CMK (cell line): ENCODE results near the gene PPP1CC.
"Not testable (repeated sequence)": the region's sequence is repeated elsewhere in the genome, so short reads cannot be mapped to it uniquely, and the experiment has no call there.

Experiments
- DNase-seq: peaks from one replicate; pipeline ENCODE4 v3.0.0-alpha.2; 2010; ENCODE audit warnings: low read depth

PPP1CC gene

DNA sequence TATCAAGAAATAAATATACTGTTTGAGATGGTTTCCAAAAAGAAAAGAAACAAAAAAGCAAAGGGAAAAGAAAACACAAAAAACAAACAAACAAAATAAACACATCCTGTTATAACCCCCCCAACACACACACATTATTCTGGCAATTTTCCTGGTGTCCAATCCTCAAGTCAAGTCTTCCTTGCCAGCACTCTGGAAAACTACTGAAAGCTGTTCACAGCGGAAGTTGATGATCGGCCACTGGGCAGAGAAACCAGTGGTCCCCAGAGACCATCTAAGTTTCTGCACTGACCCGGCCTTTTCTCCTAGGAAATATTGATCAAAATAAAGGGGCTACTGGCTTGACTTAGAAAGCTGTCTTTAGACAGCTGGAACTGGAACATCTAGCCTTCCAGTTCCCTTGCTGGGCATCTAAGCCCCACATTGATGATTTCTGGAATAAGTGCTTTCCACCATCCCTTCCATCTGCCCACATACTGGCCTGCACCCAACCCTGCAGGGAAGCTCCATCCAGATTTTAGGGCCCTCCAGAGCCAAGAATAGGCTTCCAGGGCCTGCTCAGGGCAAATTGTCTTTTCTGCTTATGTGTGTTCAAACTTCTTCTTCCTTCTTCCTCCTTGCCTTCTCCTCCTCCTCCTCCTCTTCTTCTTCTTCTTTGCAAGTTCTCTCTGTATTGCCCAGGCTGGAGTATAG lies 11.6 kb upstream of the PPP1CC start:
- DNase-seq: no peak

DNA sequence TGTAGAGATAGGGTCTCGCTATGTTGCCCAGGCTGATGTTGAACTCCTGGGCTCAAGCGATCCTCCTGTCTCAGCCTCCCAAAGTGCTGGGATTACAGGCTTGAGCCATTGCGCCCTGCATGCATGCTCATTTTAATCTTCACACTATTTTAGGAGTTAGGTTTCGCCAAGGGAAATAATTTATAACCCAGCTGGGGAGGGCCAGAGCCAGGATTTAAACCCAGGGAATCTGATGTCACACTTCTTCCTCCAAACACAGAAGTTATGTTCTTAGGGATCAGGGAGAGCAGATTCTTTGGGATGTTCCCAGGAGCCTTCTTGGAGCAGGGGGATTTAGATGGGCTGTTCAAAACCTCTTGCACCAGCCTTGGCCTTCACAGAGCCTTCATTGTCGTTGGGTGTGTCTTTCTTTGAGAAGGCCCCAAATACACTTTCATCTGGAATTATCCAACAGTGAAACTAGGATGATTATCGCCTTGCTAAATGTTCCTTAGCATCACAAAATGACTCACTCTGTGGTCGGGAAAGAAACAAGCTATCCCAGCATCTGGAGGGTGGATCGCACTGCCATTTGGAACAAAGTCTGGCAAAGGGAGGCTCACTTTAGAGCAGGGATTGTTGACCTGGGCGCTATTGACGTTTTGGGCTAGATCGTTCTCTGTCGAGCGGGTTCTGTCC lies 8.2 kb upstream of the PPP1CC start:
- no peak for DNase-seq

DNA sequence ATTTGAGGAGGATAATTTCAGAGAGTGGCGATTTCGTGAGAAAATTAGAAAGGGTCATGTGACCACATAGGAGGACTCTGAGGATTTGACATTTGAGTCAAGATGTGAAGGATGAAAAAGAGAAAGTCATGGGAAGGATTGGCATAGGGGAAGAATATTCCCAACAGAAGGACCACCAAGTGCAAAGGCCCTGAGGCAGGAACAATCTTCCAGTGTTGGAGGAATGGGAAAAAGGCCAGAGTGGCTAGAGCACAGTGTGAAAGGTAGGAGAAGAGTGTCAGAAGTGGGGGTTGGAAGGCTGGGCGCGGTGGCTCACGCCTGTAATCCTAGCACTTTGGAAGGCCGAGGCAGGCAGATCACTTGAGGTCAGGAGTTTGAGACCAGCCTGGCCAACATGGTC lies 3.9 kb upstream of the PPP1CC start:
- no peak for DNase-seq

DNA sequence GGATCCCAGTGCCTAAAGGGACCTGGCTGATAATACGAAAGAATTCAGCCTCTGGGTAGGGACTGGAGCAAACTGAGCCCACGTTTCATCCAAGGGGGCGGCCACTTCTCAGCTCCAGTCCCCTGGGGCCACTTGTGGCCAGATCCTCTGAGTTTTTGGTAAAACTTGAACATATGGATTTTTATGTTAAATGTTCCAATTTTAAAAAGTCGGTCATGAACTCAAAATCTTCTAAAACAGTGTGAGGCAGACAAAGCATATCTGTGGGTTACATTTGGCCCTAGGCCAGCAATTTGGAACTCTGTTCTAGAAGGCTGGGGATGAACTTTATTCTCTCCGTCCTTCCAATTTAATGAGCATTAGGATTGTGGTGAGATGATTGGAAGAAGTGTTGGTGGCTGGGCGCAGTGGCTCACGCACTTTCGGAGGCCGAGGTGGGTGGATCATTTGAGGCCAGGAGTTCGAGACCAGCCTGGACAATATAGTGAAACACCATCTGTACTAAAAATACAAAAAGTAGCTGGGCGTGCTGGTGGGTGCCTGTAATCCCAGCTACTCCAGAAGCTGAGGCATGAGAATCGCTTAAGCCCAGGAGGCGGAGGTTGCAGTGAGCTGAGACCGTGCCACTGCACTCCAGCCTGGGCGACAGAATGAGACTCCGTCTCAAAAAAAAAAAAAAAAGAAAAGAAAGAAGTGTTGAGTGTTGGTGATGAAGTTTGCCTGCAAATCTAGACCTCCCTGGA lies 3.0 kb upstream of the PPP1CC start:
- DNase-seq: no peak

DNA sequence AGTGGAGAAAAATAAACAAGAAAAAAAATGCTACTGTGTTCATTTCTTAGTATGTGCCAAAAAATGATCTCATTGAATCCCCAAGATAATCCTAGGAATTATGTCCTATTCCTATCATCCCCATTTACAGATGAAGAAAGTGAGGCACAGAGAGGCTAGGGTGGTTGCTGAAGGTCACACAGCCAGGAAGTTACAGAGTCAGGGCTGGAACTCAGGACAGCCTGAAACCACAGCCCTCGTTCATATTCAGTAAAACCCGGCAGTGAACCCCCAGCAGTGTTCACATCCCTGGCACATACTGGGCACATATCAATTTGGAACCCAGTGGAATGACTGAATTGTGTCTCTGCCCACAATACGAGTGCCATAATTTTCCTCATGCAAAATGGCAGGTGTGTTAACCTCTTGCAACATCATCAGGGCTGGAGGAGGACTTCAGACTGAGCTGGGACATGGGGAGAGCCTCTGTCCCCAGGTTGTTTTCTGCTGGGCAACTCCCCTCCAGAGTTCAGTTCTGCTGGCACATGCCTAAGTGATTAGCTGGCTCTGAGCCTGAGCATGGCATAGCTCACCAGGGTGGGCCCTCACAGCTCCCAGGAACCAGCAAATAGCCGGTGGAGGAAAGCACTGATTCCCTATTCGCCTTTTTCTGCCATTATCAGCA lies 2.0 kb upstream of the PPP1CC start:
- DNase-seq: no peak

DNA sequence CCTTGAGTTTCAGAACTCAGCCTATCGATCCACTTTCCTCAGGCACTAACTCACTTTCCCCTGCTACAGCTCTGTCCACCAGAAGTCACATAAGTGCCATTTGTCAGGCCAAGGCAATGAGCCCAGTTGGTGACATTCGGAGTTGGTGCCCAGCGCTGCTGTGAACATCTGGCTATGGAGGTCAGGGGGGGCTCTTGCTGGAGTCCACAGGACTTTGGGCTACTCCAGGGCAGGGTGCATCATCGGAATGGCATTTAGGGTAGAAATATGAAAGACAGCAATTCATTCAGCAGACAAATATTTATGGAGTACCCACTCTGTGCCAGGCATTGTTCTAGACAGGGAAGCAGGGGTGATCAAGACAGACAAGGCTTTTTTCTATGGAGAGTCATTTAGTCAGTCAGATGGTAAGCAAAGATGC lies 1.5 kb upstream of the PPP1CC start:
- DNase-seq: no peak

DNA sequence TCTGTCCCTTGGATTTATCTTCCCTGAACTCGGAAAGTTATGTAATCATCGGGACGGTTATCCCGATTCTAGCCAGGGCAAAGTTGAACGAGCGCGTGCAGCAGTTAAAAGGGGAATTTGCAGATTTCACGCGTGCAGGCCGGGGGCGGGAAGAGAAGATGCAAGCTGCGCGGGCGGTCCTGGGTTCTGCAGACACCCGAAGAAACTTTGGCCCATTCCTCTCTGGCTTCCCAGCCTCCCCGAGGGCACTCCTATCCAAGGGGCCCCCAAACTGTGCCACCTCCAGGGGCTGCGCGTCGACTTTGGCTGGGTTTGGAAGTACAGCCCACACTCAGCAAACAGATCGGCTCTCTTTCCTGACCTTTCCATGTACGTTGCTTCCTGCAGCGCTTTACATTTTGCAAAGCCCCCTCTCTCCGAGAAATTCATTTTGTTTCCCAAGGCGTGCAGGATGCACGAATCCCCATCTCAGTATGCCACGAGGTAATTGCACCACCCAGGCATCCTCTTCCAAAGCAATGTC lies 941 bp upstream of the PPP1CC start:
- no peak for DNase-seq

DNA sequence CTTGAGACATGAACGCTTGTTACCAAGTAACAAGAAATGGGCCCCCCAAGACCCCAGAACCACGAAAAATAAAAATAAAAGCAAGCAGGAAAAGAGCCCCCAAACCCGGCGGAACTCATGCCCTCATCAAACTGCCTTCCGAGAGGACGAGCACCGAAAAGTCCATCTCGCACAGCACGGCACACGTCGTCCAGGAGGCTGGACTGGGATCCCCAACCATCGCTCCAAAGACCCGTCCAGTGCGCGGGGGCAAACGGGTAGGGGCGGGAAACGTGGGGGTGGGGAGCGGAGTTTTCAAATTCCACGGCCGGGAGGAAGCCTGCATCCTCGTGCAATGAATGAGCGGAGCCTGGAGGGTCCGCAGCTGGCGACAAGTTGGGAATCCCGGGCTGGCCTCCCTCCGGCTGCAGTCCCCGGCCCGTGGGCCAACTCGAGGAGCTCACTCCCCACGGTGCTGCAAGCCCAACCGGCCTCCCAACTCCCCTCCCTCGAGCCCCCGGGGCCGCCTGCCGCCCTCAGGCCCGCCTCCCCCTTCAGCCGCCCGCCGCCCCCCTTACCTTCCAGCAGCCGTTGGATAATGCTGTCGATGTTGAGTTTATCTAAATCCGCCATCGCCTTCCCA lies 484 bp downstream of the PPP1CC start:
- DNase-seq: no peak

DNA sequence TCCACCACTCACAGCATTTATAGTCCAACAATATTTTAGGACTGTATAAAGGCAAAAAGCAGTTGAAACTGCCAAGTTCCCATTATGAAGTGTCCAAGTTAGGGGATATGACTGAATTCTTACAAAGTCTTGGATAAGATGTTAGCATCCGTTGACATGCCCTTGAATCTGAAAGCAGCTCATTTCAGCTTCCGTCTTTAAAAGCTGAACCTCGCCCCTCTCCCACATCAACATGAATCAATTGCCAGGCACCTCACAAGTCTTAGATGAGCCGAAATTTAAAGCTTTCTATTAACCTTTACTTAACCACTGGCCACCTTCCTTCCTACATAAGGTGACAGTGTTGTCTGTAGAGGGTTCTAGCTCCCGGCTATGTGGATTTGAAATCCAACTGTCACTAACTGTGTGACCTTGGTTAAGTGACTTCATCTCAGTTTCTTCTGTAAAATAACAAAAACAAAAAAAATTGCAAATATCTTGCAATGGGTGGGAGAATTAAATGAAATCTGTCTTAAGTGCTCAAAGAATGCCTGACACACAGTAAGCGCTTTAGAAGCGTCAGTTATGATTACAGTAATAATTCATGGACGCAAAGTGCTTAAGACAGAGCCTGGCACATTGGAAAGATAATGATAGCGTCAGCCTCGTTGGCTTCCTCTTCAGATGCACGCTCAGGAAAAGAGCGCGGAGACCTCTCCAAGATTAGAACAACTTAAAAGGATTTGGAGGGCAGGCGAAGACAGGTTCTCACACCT lies 1.2 kb downstream of the PPP1CC start:
- DNase-seq: no peak

DNA sequence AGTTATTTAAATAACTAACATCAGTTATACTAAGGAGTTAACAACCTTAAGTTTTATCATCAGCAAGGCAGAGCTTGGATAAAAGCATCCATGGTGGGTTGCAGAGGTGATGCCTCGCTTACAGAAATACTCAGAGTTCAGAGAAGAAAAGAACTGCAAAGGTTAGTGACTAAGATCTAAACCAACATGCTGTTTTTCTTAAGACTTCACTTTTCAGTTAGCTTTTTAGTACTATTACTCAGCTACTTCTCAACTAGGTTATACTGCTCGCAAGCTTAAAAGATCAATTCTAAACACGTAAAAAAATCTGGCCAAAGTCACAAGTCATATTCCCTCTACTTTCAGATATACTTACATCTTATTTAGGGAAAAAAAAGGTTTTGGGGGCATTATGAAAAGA lies 2.8 kb downstream of the PPP1CC start:
- DNase-seq: no peak

DNA sequence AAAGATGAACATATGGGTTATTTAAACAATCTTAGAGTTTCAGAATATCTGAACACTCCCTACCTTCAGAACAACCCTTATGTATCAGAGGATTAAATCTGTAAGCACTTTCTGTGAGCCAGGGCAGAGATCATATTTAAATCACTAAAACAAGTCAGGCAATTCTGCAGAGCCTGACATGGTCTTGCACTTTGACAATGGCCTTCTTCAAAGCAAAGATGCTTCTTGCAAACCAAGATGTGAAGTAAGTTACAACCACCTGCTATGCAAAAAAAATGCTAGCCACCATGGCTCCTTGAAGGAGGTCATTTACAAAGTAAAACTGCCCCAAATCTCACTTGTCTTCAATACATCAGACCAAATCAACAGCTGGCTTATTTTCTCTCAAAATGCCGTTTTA lies 3.2 kb downstream of the PPP1CC start:
- DNase-seq: no peak

DNA sequence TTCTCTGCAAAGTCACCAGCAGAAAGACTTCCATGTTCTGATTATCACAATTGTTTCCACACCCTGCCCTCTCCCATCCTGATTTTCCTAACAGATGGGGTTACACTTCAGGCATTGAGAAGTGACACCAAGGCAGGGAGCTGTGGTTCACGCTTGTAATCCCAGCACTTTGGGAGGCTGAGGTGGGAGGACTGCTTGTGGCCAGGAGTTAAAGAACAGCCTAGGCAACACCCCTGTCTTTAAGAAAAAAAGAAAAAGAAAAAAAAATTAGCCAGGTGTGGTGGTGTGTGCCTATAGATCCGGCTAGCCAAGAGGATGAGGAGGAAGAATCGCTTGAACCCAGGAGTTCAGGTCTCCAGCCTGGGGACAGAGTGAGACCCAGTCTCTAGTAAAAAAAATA lies 5.2 kb downstream of the PPP1CC start:
- DNase-seq: no peak

DNA sequence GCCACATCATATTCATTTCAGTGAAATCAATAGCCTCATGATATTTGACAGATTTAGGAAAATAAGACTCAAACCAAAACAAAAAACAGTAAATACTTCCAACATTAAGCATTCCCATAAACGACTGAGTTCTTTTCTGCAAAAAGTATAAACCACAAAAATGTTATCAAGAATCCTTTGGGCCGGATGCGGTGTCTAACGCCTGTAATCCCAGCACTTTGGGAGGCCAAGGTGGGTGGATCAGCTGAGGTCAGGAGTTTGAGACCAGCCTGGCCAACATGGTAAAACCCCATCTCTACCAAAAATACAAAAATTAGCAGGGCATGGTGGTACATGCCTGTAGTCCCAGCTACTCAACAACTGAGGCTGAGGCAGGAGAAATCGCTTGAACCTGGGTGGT lies 5.7 kb downstream of the PPP1CC start:
- DNase-seq: not testable (repeated sequence)

DNA sequence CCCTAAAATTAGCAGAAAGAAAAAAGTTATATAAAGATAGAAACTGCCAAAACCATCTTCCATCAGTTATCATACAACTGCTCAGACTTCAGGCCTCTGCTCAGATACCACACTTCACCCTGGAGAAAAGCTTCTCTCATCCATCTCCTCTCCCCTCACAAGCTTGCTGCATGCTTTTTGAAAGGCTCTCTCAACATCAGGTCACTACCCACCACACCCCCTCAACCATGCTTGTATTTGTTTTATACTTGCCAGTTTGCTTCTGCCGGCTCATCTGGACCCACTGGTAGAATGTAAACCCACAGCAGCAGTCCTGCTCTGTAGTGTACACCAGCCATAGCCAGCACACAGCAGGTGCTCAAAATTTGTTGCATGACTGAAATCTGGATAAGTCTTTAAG lies 8.8 kb downstream of the PPP1CC start:
- DNase-seq: no peak

DNA sequence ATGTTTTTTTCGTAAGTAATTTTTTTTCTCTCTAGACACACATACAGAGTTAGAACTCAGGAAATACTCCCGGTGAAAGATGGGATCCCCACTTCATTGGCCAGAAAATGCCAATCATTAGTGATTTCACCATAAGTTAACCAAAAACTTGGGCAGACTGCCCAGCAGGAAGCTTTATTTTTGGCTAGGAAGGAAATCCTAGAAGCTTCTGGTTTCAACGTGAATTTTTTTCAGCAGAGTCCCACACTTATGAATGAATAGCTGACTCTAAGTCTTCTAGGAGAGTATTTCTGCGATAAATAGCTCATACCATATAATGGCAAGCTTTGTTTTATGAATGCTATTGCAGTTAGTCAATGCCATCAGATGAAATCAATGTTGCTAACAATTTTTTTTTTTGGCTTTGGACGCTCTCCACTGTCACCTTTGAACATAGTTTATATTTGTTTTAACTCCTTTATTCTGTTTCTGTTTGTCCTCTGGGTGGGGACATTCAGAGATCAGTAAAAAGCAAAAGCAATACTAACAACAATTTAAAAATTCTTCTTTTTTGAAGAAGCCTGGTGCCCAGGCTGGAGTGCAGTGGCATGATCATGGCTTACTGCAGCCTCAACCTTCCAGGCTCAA lies 9.5 kb downstream of the PPP1CC start:
- DNase-seq: no peak

DNA sequence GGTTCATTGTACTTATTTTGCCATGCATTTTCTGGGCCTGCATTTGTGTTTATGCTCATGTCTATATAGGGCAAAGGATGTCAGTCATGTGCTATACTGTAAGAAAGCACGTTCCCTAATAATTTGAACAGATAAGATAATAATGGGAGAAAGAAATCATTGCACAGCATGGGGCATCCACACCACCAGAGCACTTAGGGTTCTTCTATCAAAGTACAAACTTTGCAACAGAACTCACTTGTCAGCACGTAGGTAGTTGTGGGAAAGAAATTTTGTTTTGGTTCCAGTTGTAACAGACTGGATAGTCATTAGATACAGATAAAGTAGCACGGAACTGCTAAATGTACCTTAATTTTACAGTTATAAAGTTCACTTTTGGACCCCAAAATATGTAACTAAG lies 10.1 kb downstream of the PPP1CC start:
- no peak for DNase-seq

DNA sequence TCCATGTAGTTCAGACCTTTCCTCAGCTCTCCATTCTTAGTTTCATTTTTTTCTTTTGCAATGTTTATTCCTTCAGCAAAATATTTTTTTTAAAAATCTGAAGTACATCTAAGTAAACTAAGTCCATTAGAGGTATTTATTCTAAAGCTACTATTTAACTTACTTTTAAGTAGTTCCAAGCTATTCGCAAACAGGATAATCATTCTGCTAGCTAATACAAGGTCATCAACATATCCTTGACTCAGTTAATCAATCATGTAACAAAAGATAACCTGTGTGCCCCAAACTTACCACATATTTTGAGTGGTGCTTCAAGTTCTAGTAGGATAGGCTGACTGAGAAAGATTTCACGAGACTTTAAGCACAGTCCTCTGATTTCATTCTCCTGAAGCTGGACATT lies 11.2 kb downstream of the PPP1CC start:
- DNase-seq: no peak

DNA sequence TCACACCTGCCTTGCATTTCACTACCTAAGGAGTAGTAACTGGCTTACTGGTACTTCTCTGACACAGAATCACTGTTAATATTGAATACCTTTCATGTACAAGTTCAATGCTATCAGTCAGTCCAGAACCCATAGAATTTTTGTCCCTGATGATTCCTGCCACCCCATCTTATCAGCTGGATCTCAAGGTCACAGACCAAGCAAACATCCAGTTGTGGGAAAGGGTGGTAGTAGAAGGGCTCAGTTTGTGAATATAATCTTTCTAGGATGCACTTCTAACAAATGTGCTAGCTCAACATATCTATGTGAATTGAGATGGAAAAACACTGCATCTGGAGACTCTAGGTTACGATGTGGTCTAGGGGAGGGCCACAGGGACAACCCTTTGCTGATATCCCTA lies 14.1 kb downstream of the PPP1CC start:
- no peak for DNase-seq

DNA sequence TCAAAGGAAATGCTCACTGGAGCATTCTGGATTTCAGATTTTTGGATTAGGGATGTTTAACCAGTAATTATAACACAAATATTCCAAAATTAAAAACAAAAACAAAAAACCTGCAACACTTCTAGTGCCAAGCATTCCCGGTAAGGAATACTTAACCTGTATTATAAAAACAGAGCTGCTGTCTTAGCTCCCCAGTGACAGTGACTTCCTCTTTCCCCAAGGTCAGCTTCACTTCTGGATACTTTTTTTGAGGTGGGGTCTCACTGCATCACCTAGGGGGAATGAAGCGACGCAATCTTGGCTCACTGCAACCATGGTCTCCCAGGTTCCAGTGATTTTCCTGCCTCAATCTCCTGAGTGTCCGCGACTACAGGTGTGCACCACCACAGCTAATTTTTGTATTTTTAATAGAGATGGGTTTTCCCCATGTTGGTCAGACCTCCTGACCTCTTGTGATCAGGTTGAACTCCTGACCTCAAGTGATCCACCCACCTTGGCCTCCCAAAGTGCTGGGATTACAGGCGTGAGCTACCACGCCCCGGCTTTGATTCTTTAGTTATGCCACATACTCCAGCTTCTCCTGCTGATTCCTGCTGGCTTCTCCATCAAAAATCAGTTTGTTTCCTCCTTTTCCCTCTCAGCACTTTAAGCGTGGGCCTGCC lies 15.9 kb downstream of the PPP1CC start:
- no peak for DNase-seq

DNA sequence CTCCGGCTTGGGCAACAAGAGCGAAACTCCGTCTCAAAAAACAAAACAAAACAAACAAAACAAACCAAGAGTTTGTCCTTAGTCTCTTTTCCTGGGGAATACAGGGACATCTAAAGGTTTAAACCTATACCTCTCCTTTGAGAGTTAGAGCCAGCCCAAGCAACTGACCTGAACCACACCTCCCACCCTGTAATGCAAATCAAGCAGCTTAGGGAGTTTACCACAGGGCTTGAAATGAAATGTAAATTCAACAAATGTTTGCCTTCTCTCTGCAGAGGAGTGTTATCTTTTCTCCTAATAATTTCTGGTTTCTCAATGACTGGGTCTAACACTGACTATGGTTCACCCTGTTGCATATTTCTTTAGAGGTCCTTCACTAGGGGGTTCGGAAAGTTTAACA lies 16.7 kb downstream of the PPP1CC start:
- DNase-seq: no peak
